GM19463 (cell line): ENCODE measurements around the gene PPAT.
A peak's percentile ranks its signal among the peaks of the same experiment; 100 is the strongest.
"Not testable (repeated sequence)": the region's sequence is repeated elsewhere in the genome, so short reads cannot be mapped to it uniquely, and the experiment has no call there.

ENCODE experiments used
- ATAC-seq: cut with Tn5 transposase; IDR thresholded peaks from one replicate; pipeline ENCODE4 v1.9.1; 2021; ENCODE audit warnings: mild to moderate bottlenecking, moderate library complexity; ENCODE audit not compliant: unreplicated experiment

PPAT gene

GRCh38 chr4:56387023-56388001 lies 48.1 kb downstream of the PPAT start, which contains the start of gene AASDH:
AASDH (minus strand) TSS chr4:56387491; CDS start chr4:56384299, 3,192 bp downstream.
- ATAC-seq: peak; percentile 91

- no peak for ATAC-seq
Measured at GRCh38 chr4:56386091-56386490, 49.3 kb downstream of the PPAT start.

GRCh38 chr4:56375458-56375857 lies 60.0 kb downstream of the PPAT start:
- no peak for ATAC-seq

GRCh38 chr4:56374956-56375355 lies 60.5 kb downstream of the PPAT start:
- ATAC-seq: no peak

- no peak for ATAC-seq
Measured at GRCh38 chr4:56372774-56373173, 62.6 kb downstream of the PPAT start.

GRCh38 chr4:56371426-56372220 lies 63.8 kb downstream of the PPAT start:
- ATAC-seq: no peak

- no peak for ATAC-seq
Measured at GRCh38 chr4:56370377-56370776, 65.0 kb downstream of the PPAT start.

GRCh38 chr4:56362981-56363380 lies 72.4 kb downstream of the PPAT start:
- ATAC-seq: not testable (repeated sequence)

- no peak for ATAC-seq
Measured at GRCh38 chr4:56360071-56360470, 75.3 kb downstream of the PPAT start.

GRCh38 chr4:56356650-56357049 lies 78.8 kb downstream of the PPAT start:
- ATAC-seq: no peak

GRCh38 chr4:56348576-56348975 lies 86.8 kb downstream of the PPAT start:
- no peak for ATAC-seq

GRCh38 chr4:56345458-56345857 lies 90.0 kb downstream of the PPAT start:
- ATAC-seq: no peak
